IgD-negative memory B cell (primary cell): ENCODE data around the gene TMEM208. TPM values are rescaled to one million over a fixed set of nuclear protein-coding genes. Genes with fewer than 3 reads are reported as not detected.
A peak's percentile ranks its signal among the peaks of the same experiment; 100 is the strongest.

ENCODE experiments used
- H3K27ac Mint-ChIP-seq, 3 donors: one replicate each; pipeline ENCODE4 v1.8.0; 2020 to 2022; ENCODE audit warnings: mild to moderate bottlenecking in 3 of 3, mixed read lengths in 3 of 3, moderate library complexity in 1 of 3
- H3K27me3 Mint-ChIP-seq: one replicate; pipeline ENCODE4 v1.8.0; 2021; ENCODE audit warnings: mixed read lengths
- H3K36me3 Mint-ChIP-seq: one replicate; pipeline ENCODE4 v1.8.0; 2020; ENCODE audit warnings: mild to moderate bottlenecking, mixed read lengths
- H3K4me1 Mint-ChIP-seq, 3 donors: one replicate each; pipeline ENCODE4 v1.8.0; 2020 to 2022; ENCODE audit warnings: mixed read lengths in 3 of 3, mild to moderate bottlenecking in 1 of 3
- H3K4me3 Mint-ChIP-seq, 4 donors: one replicate each; pipeline ENCODE4 v1.8.0; 2020 to 2022; ENCODE audit warnings: mild to moderate bottlenecking in 4 of 4, mixed read lengths in 4 of 4, moderate library complexity in 3 of 4
- H3K9me3 Mint-ChIP-seq, 3 donors: one replicate each; pipeline ENCODE4 v1.8.0; 2020 to 2021; ENCODE audit warnings: mixed read lengths in 3 of 3, mild to moderate bottlenecking in 1 of 3
- polyA plus RNA-seq: library from polyadenylated mRNA; unstranded; fragments of 300-500 nt; fragmentation: Illumina TruSeq; gene quantifications from one replicate; pipeline ENCODE4 v1.2.3, GENCODE V29; 2021

The TMEM208 gene
- polyA plus RNA-seq, 1 donor from 2014 or later, result 64.2 TPM

GRCh38 chr16:67187175-67187890 lies 39.6 kb upstream of the TMEM208 start:
- H3K36me3 Mint-ChIP-seq, result no peaks in the 10 kb centered on the region
- H3K4me1 Mint-ChIP-seq, result peaks cover 12 to 16% (median 15%) of the 10 kb centered on the region in 3 donors
- peak overlapping the region in 1 of 4 donors; percentile 15 for H3K4me3 Mint-ChIP-seq
- no peaks in the 10 kb centered on the region for H3K9me3 Mint-ChIP-seq
- peaks cover 10% of the 10 kb centered on the region for H3K27me3 Mint-ChIP-seq
- no peak overlapping the region for H3K27ac Mint-ChIP-seq

DNA sequence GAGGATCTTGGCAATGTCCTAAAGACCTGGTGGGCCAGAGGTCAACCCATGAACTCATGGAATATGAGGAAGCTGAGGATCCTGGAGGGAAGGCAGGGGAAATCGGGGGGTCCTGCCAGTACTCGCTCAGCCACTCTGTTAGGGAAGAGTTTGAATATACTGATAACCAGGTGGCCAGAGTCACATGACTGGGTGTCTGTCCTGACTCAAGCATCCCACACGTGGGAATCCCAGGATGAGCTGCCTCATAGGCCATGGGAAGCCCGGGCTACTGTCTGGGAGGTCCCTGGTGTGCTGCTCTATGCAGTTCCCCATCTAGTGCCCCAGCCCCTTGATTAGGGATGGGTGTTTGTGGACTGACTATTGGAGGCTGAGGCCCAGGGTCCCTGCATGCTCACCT lies 38.6 kb upstream of the TMEM208 start:
- peak overlapping the region in 1 of 4 donors; percentile 16 for H3K4me3 Mint-ChIP-seq
- no peaks in the 10 kb centered on the region for H3K9me3 Mint-ChIP-seq
- H3K36me3 Mint-ChIP-seq, result no peaks in the 10 kb centered on the region
- H3K27me3 Mint-ChIP-seq, result peaks cover 10% of the 10 kb centered on the region
- no peak overlapping the region for H3K27ac Mint-ChIP-seq
- H3K4me1 Mint-ChIP-seq, result peaks cover 17 to 22% (median 19%) of the 10 kb centered on the region in 3 donors

DNA sequence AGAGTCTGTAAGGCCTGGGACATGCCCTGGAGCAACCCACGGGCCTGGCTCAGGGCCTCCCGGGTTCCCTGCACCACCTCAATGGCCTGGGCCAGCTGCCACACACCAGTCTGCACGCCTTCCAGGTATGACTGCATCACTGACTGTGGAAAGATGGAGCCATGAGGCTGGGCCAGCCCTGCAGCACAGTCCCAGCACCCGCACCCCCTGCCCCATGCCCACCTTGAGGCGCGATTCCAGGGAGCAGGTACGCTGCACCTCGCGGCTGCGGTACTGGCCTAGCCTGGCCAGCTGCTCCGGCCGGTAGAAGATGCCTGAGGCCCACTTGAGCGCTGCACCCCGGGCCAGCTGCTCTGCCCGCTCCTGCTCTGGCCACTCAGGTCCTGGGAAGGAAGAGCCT lies 38.1 kb upstream of the TMEM208 start:
- Mint-ChIP-seq H3K27ac (no peak overlapping the region), H3K4me1 (peaks cover 19 to 26% (median 20%) of the 10 kb centered on the region in 3 donors), H3K9me3 (no peaks in the 10 kb centered on the region), H3K4me3 (no peak overlapping the region), H3K36me3 (no peaks in the 10 kb centered on the region), H3K27me3 (peaks cover 10% of the 10 kb centered on the region)

DNA sequence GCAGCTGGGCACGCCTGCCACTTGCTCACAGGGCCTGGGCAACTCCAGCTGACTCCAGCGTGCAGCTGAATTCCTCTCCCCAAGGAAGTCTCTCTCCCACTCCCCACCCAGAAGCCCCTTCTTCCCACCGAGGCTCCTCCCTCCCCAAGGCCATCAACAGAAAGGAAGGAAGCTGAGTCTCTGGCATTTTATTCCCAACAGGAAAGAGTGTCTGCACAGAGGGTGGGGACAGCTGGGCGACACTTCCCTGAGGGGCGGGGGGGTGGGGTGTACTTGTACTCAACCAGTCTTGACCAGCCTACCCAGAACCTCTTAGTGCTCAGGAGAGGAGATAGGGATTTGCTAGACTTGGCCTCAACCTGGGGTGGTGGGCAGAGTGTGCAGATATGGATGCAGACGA lies 36.9 kb upstream of the TMEM208 start, which contains the start of gene EXOC3L1:
Gene EXOC3L1 (minus strand): TSS at position 96 of the 400 bp plus-strand sequence. CDS start 460 bp downstream, outside the sequence.
- Mint-ChIP-seq H3K9me3 (no peaks in the 10 kb centered on the region), H3K27me3 (peaks cover 8% of the 10 kb centered on the region), H3K4me3 (peak within 1 kb of the TSS in 1 of 4 donors; percentile 77), H3K4me1 (peaks cover 19 to 25% (median 20%) of the 10 kb centered on the region in 3 donors), H3K36me3 (no peaks in the 10 kb centered on the region), H3K27ac (no peak within 1 kb of the TSS)

GRCh38 chr16:67190448-67191399 lies 36.2 kb upstream of the TMEM208 start:
- Mint-ChIP-seq H3K27ac (peak overlapping the region in 1 of 3 donors; percentile 37), H3K36me3 (no peaks in the 10 kb centered on the region), H3K9me3 (no peaks in the 10 kb centered on the region), H3K27me3 (peaks cover 8% of the 10 kb centered on the region), H3K4me1 (peaks cover 12 to 19% (median 14%) of the 10 kb centered on the region in 3 donors), H3K4me3 (peak overlapping the region in 3 of 4 donors; percentile 68 to 85 (median 77))

GRCh38 chr16:67191411-67191994 lies 35.4 kb upstream of the TMEM208 start:
- peak overlapping the region; percentile 37 to 88 (median 82) for H3K27ac Mint-ChIP-seq
- H3K9me3 Mint-ChIP-seq, result no peaks in the 10 kb centered on the region
- H3K4me1 Mint-ChIP-seq, result peaks cover 14 to 21% (median 16%) of the 10 kb centered on the region in 3 donors
- H3K4me3 Mint-ChIP-seq, result peak overlapping the region; percentile 77 to 96 (median 90)
- peaks cover 6% of the 10 kb centered on the region for H3K27me3 Mint-ChIP-seq
- H3K36me3 Mint-ChIP-seq, result peaks cover 4% of the 10 kb centered on the region

- H3K27me3 Mint-ChIP-seq, result no peaks in the 10 kb centered on the region
- H3K27ac Mint-ChIP-seq, result peak within 1 kb of the TSS; percentile 37 to 88 (median 82)
- no peaks in the 10 kb centered on the region for H3K9me3 Mint-ChIP-seq
- H3K4me1 Mint-ChIP-seq, result peaks cover 16 to 22% (median 19%) of the 10 kb centered on the region in 3 donors
- H3K4me3 Mint-ChIP-seq, result peak within 1 kb of the TSS; percentile 77 to 96 (median 90)
- H3K36me3 Mint-ChIP-seq, result peaks cover 6% of the 10 kb centered on the region
Observed at GRCh38 chr16:67191995-67192681, 34.8 kb upstream of the TMEM208 start, which contains the start of gene E2F4. Gene E2F4, plus strand, starts transcription at chr16:67192155. Its CDS starts 73 bp downstream, at chr16:67192228.

- no peaks in the 10 kb centered on the region for H3K9me3 Mint-ChIP-seq
- no peaks in the 10 kb centered on the region for H3K27me3 Mint-ChIP-seq
- H3K4me1 Mint-ChIP-seq, result peaks cover 16 to 22% (median 19%) of the 10 kb centered on the region in 3 donors
Observed at GRCh38 chr16:67192781-67193361, 34.1 kb upstream of the TMEM208 start.

GRCh38 chr16:67193536-67193935 lies 33.4 kb upstream of the TMEM208 start:
- peak overlapping the region; percentile 60 to 96 (median 81) for H3K4me3 Mint-ChIP-seq
- no peaks in the 10 kb centered on the region for H3K9me3 Mint-ChIP-seq
- peak overlapping the region; percentile 12 to 46 (median 31) for H3K27ac Mint-ChIP-seq
- H3K27me3 Mint-ChIP-seq, result no peaks in the 10 kb centered on the region
- H3K36me3 Mint-ChIP-seq, result peaks cover 6% of the 10 kb centered on the region
- H3K4me1 Mint-ChIP-seq, result peaks cover 16 to 23% (median 22%) of the 10 kb centered on the region in 3 donors

More at GRCh38 chr16:67192781-67193361, 34.1 kb upstream of the TMEM208 start:
- Mint-ChIP-seq H3K4me3 (peak overlapping the region; percentile 77 to 96 (median 90)), H3K36me3 (peaks cover 6% of the 10 kb centered on the region), H3K27ac (peak overlapping the region in 2 of 3 donors; percentile 12 to 53)

GRCh38 chr16:67194260-67194659 lies 32.7 kb upstream of the TMEM208 start:
- Mint-ChIP-seq H3K27ac (peak overlapping the region in 1 of 3 donors; percentile 57), H3K4me3 (peak overlapping the region in 2 of 4 donors; percentile 77 to 84), H3K27me3 (no peaks in the 10 kb centered on the region), H3K36me3 (peaks cover 6% of the 10 kb centered on the region), H3K9me3 (no peaks in the 10 kb centered on the region), H3K4me1 (peaks cover 16 to 23% (median 22%) of the 10 kb centered on the region in 3 donors)

DNA sequence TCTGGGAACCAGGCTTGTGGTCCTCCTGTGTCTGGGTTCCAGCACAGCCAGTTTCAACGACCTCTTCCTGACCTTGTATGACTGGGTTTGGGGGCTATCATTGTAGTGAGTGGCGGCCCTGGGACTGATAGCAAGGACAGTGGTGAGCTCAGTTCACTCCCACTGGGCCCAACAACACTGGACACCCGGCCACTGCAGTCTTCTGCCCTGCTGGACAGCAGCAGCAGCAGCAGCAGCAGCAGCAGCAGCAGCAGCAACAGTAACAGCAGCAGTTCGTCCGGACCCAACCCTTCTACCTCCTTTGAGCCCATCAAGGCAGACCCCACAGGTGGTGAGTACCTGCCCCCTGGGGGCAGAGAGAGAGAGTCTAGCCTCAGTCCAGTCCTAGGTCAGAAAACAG lies 31.3 kb upstream of the TMEM208 start:
- H3K36me3 Mint-ChIP-seq, result peaks cover 8% of the 10 kb centered on the region
- peaks cover 16 to 23% (median 22%) of the 10 kb centered on the region in 3 donors for H3K4me1 Mint-ChIP-seq
- no peaks in the 10 kb centered on the region for H3K9me3 Mint-ChIP-seq
- H3K27me3 Mint-ChIP-seq, result no peaks in the 10 kb centered on the region
- peak overlapping the region in 1 of 3 donors; percentile 28 for H3K27ac Mint-ChIP-seq
- H3K4me3 Mint-ChIP-seq, result peak overlapping the region in 1 of 4 donors; percentile 77

- peak overlapping the region in 1 of 4 donors; percentile 77 for H3K4me3 Mint-ChIP-seq
- H3K27ac Mint-ChIP-seq, result peak overlapping the region in 1 of 3 donors; percentile 16
- H3K4me1 Mint-ChIP-seq, result peaks cover 12 to 16% (median 16%) of the 10 kb centered on the region in 3 donors
- no peaks in the 10 kb centered on the region for H3K9me3 Mint-ChIP-seq
- H3K27me3 Mint-ChIP-seq, result no peaks in the 10 kb centered on the region
- H3K36me3 Mint-ChIP-seq, result peaks cover 8% of the 10 kb centered on the region
Observed at GRCh38 chr16:67196881-67197280, 30.0 kb upstream of the TMEM208 start.

DNA sequence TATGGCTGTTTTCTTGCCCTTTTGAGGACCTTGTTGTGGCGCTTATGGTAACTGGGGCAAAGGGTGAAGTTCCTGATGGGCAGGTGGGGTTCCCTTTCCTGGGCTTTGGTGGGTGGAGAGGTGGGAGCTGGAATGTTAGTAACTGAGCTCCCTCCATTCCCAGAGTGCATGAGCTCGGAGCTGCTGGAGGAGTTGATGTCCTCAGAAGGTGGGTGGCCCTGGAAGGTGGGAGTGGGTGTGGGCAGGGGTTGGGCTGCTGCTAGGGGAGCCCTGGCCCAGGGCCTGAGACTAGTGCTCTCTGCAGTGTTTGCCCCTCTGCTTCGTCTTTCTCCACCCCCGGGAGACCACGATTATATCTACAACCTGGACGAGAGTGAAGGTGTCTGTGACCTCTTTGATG lies 29.2 kb upstream of the TMEM208 start:
- Mint-ChIP-seq H3K27me3 (no peaks in the 10 kb centered on the region), H3K4me3 (no peak overlapping the region), H3K36me3 (peaks cover 8% of the 10 kb centered on the region), H3K9me3 (no peaks in the 10 kb centered on the region), H3K4me1 (peaks cover 9 to 14% (median 14%) of the 10 kb centered on the region in 3 donors), H3K27ac (peak overlapping the region in 2 of 3 donors; percentile 67 to 74)
